H1 (cell line): ENCODE results near the gene AK6. TPM values are rescaled to one million over a fixed set of nuclear protein-coding genes. Genes with fewer than 3 reads are reported as not detected.

Experiments used
- CTCF ChIA-PET: fragments of 300-600 bp; sonication (Branson Sonifier 250); formaldehyde crosslinking; loops from one replicate; lab custom pipeline; 2021; ENCODE audit not compliant: partially characterized antibody; lab: Charles Lee
- POLR2A ChIA-PET: fragments of 300-600 bp; sonication (Branson Sonifier 250); formaldehyde crosslinking; loops from one replicate; lab custom pipeline; 2021; ENCODE audit warnings: inconsistent platforms; ENCODE audit not compliant: partially characterized antibody; lab: Charles Lee
- DNase-seq, 2 experiments: peaks; one replicate each; pipeline versions ENCODE4 v3.0.0 to v3.0.0-alpha.2; 2010 to 2022; ENCODE audit warnings: low spot score in 2 of 2, low read depth in 1 of 2, mixed read lengths in 1 of 2
- FAIRE-seq: peaks from 2 replicates; lab custom pipeline; 2011; peaks lifted over from hg19 to GRCh38; lab: Jason Lieb, UNC
- H2AFZ ChIP-seq: 2 replicates; pipeline ENCODE4 v1.8.1; 2012; ENCODE audit warnings: low read length, inconsistent platforms
- H2AK5ac ChIP-seq: 2 replicates; pipeline ENCODE4 v1.6.1; 2013; ENCODE audit warnings: low read depth, low read length
- H2BK120ac ChIP-seq: replicated peaks from 2 replicates; pipeline ENCODE3; 2013; ENCODE audit warnings: low read depth, low read length, inconsistent platforms
- H2BK12ac ChIP-seq: 2 replicates; pipeline ENCODE4 v1.6.1; 2013; ENCODE audit warnings: low read depth, low read length
- H2BK15ac ChIP-seq: 2 replicates; pipeline ENCODE4 v1.6.1; 2013; ENCODE audit warnings: low read length
- H2BK20ac ChIP-seq: 2 replicates; pipeline ENCODE4 v1.6.1; 2013; ENCODE audit warnings: low read length
- H2BK5ac ChIP-seq: 2 replicates; pipeline ENCODE4 v1.6.1; 2013; ENCODE audit warnings: low read depth, low read length
- H3K14ac ChIP-seq: 2 replicates; pipeline ENCODE4 v1.6.1; 2013; ENCODE audit warnings: inconsistent platforms; ENCODE audit not compliant: insufficient read length
- H3K18ac ChIP-seq: 2 replicates; pipeline ENCODE4 v1.6.1; 2013; ENCODE audit warnings: low read length; ENCODE audit errors: extremely low read depth
- H3K23ac ChIP-seq: 2 replicates; pipeline ENCODE4 v1.6.1; 2013; ENCODE audit warnings: inconsistent platforms; ENCODE audit not compliant: insufficient read length
- H3K23me2 ChIP-seq: 2 replicates; pipeline ENCODE4 v1.6.1; 2013; ENCODE audit warnings: low read depth, low read length
- H3K27ac ChIP-seq: 2 replicates; pipeline ENCODE4 v1.6.1; 2011; ENCODE audit warnings: low read depth, low read length, inconsistent platforms
- H3K27me3 ChIP-seq, 4 experiments: replicated peaks in 1 of 4; 1 replicate in 1 of 4; 2 replicates in 3 of 4; pipeline versions ENCODE4 v1.6.1 to v1.8.1; 2011 to 2013; ENCODE audit warnings: low read length in 3 of 4, mild to moderate bottlenecking in 3 of 4, inconsistent platforms in 2 of 4, mixed read lengths in 2 of 4, moderate library complexity in 1 of 4; ENCODE audit not compliant: control insufficient read depth in 3 of 4, insufficient read depth in 3 of 4; ENCODE audit errors: extremely low read depth in 1 of 4
- H3K36me3 ChIP-seq, 4 experiments: 2 replicates each; pipeline versions ENCODE4 v1.6.1 to v1.8.1; 2011 to 2013; ENCODE audit warnings: mild to moderate bottlenecking in 4 of 4, low read length in 3 of 4, moderate library complexity in 2 of 4, control low read depth in 1 of 4, inconsistent platforms in 1 of 4; ENCODE audit not compliant: insufficient read depth in 4 of 4, control insufficient read depth in 2 of 4
- H3K4ac ChIP-seq: replicated peaks from 2 replicates; pipeline ENCODE3; 2013; ENCODE audit warnings: low read length, low read depth, mixed read lengths, inconsistent platforms; ENCODE audit not compliant: insufficient read length
- H3K4me1 ChIP-seq, 4 experiments: replicated peaks in 1 of 4; 1 replicate in 1 of 4; 2 replicates in 3 of 4; pipeline versions ENCODE4 v1.6.1 to v1.8.1; 2011 to 2013; ENCODE audit warnings: low read length in 3 of 4, inconsistent platforms in 2 of 4, mixed read lengths in 1 of 4; ENCODE audit not compliant: insufficient read depth in 4 of 4, control insufficient read depth in 3 of 4
- H3K4me2 ChIP-seq, 2 experiments: 2 replicates each; pipeline versions ENCODE4 v1.6.1 to v1.8.1; 2011 to 2013; ENCODE audit warnings: low read depth in 2 of 2, low read length in 2 of 2, control low read depth in 1 of 2, inconsistent platforms in 1 of 2, mild to moderate bottlenecking in 1 of 2; ENCODE audit not compliant: insufficient read depth in 1 of 2
- H3K4me3 ChIP-seq, 4 experiments: fragments of 200-600, 300-600 bp in 1 of 4; sonication (generic), shearing (Covaris generic), sonication (Bioruptor Twin) in 1 of 4; 2 replicates each; pipeline versions ENCODE4 v1.5.1 to v1.8.1; 2011 to 2016; ENCODE audit warnings: low read length in 4 of 4, low read depth in 3 of 4, control low read depth in 2 of 4, inconsistent platforms in 2 of 4, mild to moderate bottlenecking in 2 of 4, mixed read lengths in 1 of 4, moderate library complexity in 1 of 4; ENCODE audit not compliant: insufficient read depth in 2 of 4; ENCODE audit errors: extremely low read depth in 1 of 4
- H3K56ac ChIP-seq: replicated peaks from 2 replicates; pipeline ENCODE3; 2013; ENCODE audit warnings: low read depth, mild to moderate bottlenecking, mixed read lengths, low read length, inconsistent platforms; ENCODE audit not compliant: insufficient read length
- H3K79me1 ChIP-seq: 2 replicates; pipeline ENCODE4 v1.6.1; 2013; ENCODE audit warnings: low read depth, low read length, control low read depth
- H3K79me2 ChIP-seq, 2 experiments: 2 replicates each; pipeline versions ENCODE4 v1.6.1 to v1.8.1; 2012 to 2013; ENCODE audit warnings: low read length in 2 of 2, mild to moderate bottlenecking in 2 of 2, inconsistent platforms in 1 of 2; ENCODE audit not compliant: insufficient read depth in 2 of 2, control insufficient read depth in 1 of 2
- H3K9ac ChIP-seq, 4 experiments: replicated peaks in 1 of 4; 1 replicate in 1 of 4; 2 replicates in 3 of 4; pipeline versions ENCODE4 v1.6.1 to v1.8.1; 2011 to 2013; ENCODE audit warnings: low read depth in 3 of 4, low read length in 3 of 4, control low read depth in 2 of 4, mild to moderate bottlenecking in 2 of 4, moderate library complexity in 2 of 4, inconsistent platforms in 1 of 4; ENCODE audit errors: extremely low read depth in 1 of 4
- H3K9me3 ChIP-seq, 2 experiments: 2 replicates each; pipeline versions ENCODE4 v1.6.1 to v1.8.1; 2012 to 2013; ENCODE audit warnings: mild to moderate bottlenecking in 2 of 2, moderate library complexity in 2 of 2, control low read depth in 1 of 2, inconsistent platforms in 1 of 2, low read depth in 1 of 2, low read length in 1 of 2, mixed read lengths in 1 of 2; ENCODE audit not compliant: insufficient read depth in 2 of 2
- H4K20me1 ChIP-seq, 2 experiments: replicated peaks in 1 of 2; 2 replicates each; pipeline versions ENCODE3 to v1.8.1; 2011 to 2013; ENCODE audit warnings: inconsistent platforms in 2 of 2, low read length in 2 of 2, mild to moderate bottlenecking in 1 of 2; ENCODE audit not compliant: insufficient read depth in 2 of 2, control insufficient read depth in 1 of 2
- H4K5ac ChIP-seq: 2 replicates; pipeline ENCODE4 v1.6.1; 2013; ENCODE audit warnings: low read length, low read depth, mixed read lengths, inconsistent platforms; ENCODE audit not compliant: insufficient read length
- H4K8ac ChIP-seq: 2 replicates; pipeline ENCODE4 v1.8.0; 2013; ENCODE audit warnings: mild to moderate bottlenecking, moderate library complexity, low read length, inconsistent platforms; ENCODE audit not compliant: insufficient read depth; ENCODE audit errors: extremely low read depth
- H4K91ac ChIP-seq: replicated peaks from 2 replicates; pipeline ENCODE3; 2013; ENCODE audit warnings: low read length, mixed read lengths, inconsistent platforms; ENCODE audit not compliant: insufficient read length
- BCL11A ChIP-seq, 2 experiments: IDR thresholded peaks; one replicate each; pipeline ENCODE4 v1.6.1; 2011; ENCODE audit warnings: low read depth in 2 of 2, low read length in 2 of 2, mild to moderate bottlenecking in 2 of 2
- EGR1 ChIP-seq: IDR thresholded peaks from 2 replicates; pipeline ENCODE4 v1.6.1; 2011; ENCODE audit warnings: low read depth, low read length, borderline replicate concordance
- EP300 ChIP-seq, 2 experiments: IDR thresholded peaks; 1 replicate in 1 of 2; 2 replicates in 1 of 2; pipeline ENCODE4 v1.6.1; 2011 to 2012; ENCODE audit warnings: low read depth in 2 of 2, low read length in 2 of 2, mild to moderate bottlenecking in 2 of 2, borderline replicate concordance in 1 of 2, inconsistent platforms in 1 of 2, moderate library complexity in 1 of 2
- SRF ChIP-seq: IDR thresholded peaks from 2 replicates; pipeline ENCODE4 v1.6.1; 2011; ENCODE audit warnings: mild to moderate bottlenecking, low read depth, low read length, moderate library complexity
- WGBS, 2 experiments: shearing (Covaris generic) in 1 of 2; methylation state at CpG; one replicate each; pipeline versions ENCODE4 v1.1.6 to v1.1.7; 2013 to 2015; ENCODE audit warnings: low lambda C conversion rate in 2 of 2, mixed read lengths in 2 of 2, inconsistent platforms in 1 of 2, low coverage in 1 of 2, missing lambda C conversion rate in 1 of 2; ENCODE audit not compliant: insufficient replicate concordance in 2 of 2, insufficient coverage in 1 of 2, insufficient read length in 1 of 2; ENCODE audit errors: extremely low coverage in 1 of 2, missing lambda C conversion rate in 1 of 2; 5-methylcytosine and 5-hydroxymethylcytosine counted together
- polyA plus RNA-seq, 7 experiments: library from polyadenylated mRNA; depleted of rRNA in 3 of 7; stranded (reverse) in 5 of 7; unstranded in 2 of 7; fragments of >200 nt in 5 of 7; fragments of 200-250 nt in 2 of 7; gene quantifications; 1 replicate in 5 of 7; 2 replicates in 1 of 7; 4 replicates in 1 of 7; pipeline versions ENCODE4 v1.2.1 to v1.2.3, GENCODE V29; 2011 to 2013; ENCODE audit warnings: missing spikeins in 2 of 7, mixed read lengths in 2 of 7
- total RNA-seq: library from RNA; stranded (reverse); fragmentation: NEBNext Ultra II Directional; extraction: Animal tissue kit (Norgen Biotek cat#: 25700); gene quantifications from 2 replicates; pipeline ENCODE4 v1.2.1, GENCODE V29; 2021
- TF ChIP-seq, protein P1 (sequence below): IDR thresholded peaks from 2 replicates; pipeline ENCODE4 v1.6.1; 2011; ENCODE audit warnings: low read length, improper control_type of control experiment
- TF ChIP-seq, protein P2 (sequence below): IDR thresholded peaks from 2 replicates; pipeline ENCODE4 v1.6.1; 2011; ENCODE audit warnings: low read depth, mild to moderate bottlenecking, low read length; ENCODE audit not compliant: insufficient read depth

AK6 gene
- total and polyA plus RNA-seq, 2 of the 8 experiments (the other 6 are each of a cell fraction or from before 2014, with no cell fraction given) = 22.5 to 51.2 TPM

DNA sequence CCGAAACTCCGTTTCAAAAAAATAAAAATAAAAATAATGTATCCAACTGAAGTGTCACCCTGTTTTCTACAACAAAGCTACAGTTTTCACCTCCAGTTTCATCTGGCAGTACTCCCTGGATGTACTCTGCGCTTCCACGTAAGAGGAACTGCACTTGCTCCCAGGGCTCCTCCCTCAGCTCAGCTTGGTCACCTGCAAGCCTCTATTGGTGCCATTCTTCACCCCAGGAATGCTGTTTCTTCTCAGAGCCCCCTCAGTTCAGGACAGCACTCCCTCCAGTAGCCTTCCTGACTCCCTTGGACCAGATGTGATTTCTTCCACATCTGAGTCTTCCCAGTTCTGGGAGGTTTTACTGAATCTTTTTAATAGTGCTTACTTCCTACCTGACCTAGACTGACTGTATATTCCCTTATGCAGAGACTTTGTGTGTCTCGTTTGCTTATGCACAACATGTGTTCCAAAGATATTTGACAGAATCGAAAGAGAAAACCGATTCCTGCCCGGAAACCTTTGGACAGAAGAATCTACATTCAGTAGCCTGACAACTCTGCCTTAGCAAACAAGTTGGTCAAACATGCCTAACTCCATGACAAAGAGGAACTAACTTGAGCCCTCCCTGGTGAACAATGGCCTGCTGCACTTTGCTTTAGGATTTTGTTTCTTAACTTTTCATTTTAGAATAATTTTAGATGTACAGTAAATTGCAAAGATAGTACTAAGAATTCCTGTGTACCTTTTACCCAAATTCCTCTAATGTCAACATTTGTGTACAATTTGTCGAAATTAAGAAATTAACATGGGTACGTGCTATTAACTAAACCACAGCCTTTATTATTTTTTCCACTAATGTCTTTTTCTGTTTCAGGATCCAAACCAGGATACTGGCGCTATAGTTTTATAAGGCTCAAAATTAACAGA is 37.5 kb downstream of the AK6 start:
- Histone ChIP-seq H3K23me2 (no peaks in the 10 kb centered on the region), H3K4me3 (peak overlapping the region in 1 of 4 experiments; percentile 56; a peak in 2 of 8 replicates), H2BK15ac (no peak overlapping the region), H3K9me3 (no peaks in the 10 kb centered on the region), H3K56ac (no peak overlapping the region), H4K20me1 (no peaks in the 10 kb centered on the region), H3K36me3 (no peaks in the 10 kb centered on the region), H3K14ac (no peak overlapping the region), H3K79me1 (no peaks in the 10 kb centered on the region), H2BK120ac (no peak overlapping the region), H3K18ac (no peak overlapping the region), H3K4ac (no peak overlapping the region), H4K91ac (no peak overlapping the region), H2AFZ (no peak overlapping the region; the same call in 1 of the 2 replicates), H2BK12ac (no peak overlapping the region), H3K9ac (no peak overlapping the region), H3K27ac (no peak overlapping the region), H4K5ac (no peak overlapping the region), H4K8ac (no peak overlapping the region), H2BK5ac (no peak overlapping the region), H3K4me1 (peaks cover 0 to 2% (median 0%) of the 10 kb centered on the region in 4 experiments; a peak in 3 of 7 replicates), H3K4me2 (peak overlapping the region in 1 of 2 experiments; percentile 9; a peak in 1 of 4 replicates), H3K27me3 (no peaks in the 10 kb centered on the region), H2BK20ac (no peak overlapping the region), H2AK5ac (no peak overlapping the region), H3K79me2 (no peaks in the 10 kb centered on the region), H3K23ac (no peak overlapping the region)
- DNase-seq (peak in 1 of 2 experiments; percentile 42), FAIRE-seq (no peak)
- ChIA-PET POLR2A (interaction anchor here (1.5 kb wide), 1 partner anchor 20 kb away, joined by 3 read pairs; no protein-coding TSS in a partner anchor), CTCF (interaction anchor here (0.9 kb wide), 2 partner anchors 9 to 283 kb away, joined by 3 to 4 read pairs; no protein-coding TSS in a partner anchor)
- 87% methylated on average over 11 of the region's 11 CpGs; no CpG with 5 or more reads in 1 of the 2 experiments for WGBS, 2 experiments
- TF ChIP-seq, protein P1, sequence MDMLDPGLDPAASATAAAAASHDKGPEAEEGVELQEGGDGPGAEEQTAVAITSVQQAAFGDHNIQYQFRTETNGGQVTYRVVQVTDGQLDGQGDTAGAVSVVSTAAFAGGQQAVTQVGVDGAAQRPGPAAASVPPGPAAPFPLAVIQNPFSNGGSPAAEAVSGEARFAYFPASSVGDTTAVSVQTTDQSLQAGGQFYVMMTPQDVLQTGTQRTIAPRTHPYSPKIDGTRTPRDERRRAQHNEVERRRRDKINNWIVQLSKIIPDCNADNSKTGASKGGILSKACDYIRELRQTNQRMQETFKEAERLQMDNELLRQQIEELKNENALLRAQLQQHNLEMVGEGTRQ = no peak
- TF ChIP-seq BCL11A (IDR thresholded peaks at IDR 0.05; ENCODE audit: low read depth in 2 of 2, low read length in 2 of 2) (no peak), SRF (no peak), EP300 (IDR thresholded peaks at IDR 0.05; ENCODE audit: borderline replicate concordance in 1 of 2, low read depth in 2 of 2, low read length in 2 of 2) (no peak), EGR1 (no peak)
- TF ChIP-seq, protein P2, sequence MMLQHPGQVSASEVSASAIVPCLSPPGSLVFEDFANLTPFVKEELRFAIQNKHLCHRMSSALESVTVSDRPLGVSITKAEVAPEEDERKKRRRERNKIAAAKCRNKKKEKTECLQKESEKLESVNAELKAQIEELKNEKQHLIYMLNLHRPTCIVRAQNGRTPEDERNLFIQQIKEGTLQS = no peak
